HCT116 (cell line): ENCODE data around the gene TAMALIN. TPM values are rescaled to one million over a fixed set of nuclear protein-coding genes. Genes with fewer than 3 reads are reported as not detected.

ENCODE experiments used
- ATAC-seq: fragments of 200-7000 bp; cut with Tn5 transposase; 2 replicates; pipeline ENCODE4 v1.9.1; 2020; ENCODE audit warnings: mild to moderate bottlenecking, moderate library complexity
- BruUV-seq: library from RNA; stranded (reverse); fragments of 400-500 nt; replicated peaks from 2 replicates; lab custom pipeline; 2021; lab: Mats Ljungman, UMichigan
- CTCF ChIA-PET: fragments of 300-600 bp; sonication (Branson Sonifier 250); formaldehyde crosslinking; loops from one replicate; lab custom pipeline; 2021; ENCODE audit warnings: antibody characterized with exemption; lab: Charles Lee
- POLR2A ChIA-PET: fragments of 300-600, 350-600 bp; sonication (Branson Sonifier 250); formaldehyde crosslinking; loops from one replicate; lab custom pipeline; 2021; ENCODE audit warnings: antibody characterized with exemption; lab: Charles Lee
- RAD21 ChIA-PET, 2 experiments: fragments of 300-600 bp; sonication (Branson Sonifier 250); formaldehyde crosslinking; loops; one replicate each; lab custom pipeline; 2023; ENCODE audit warnings: low total read pairs in 2 of 2; ENCODE audit not compliant: uncharacterized antibody in 2 of 2, unreplicated experiment in 2 of 2, low non-redundant PET in 1 of 2; lab: Charles Lee
- DNase-seq: peaks from one replicate; pipeline ENCODE4 v3.0.0-alpha.2; 2010; ENCODE audit warnings: low read depth, low spot score
- H2AFZ ChIP-seq: fragments of 200-600 bp; shearing (Covaris generic), sonication (generic); 2 replicates; pipeline ENCODE4 v1.6.1; 2017; ENCODE audit warnings: low read depth, mixed run types, mixed read lengths, antibody characterized with exemption, low read length; ENCODE audit not compliant: poor library complexity, severe bottlenecking
- H3K27ac ChIP-seq: 2 replicates; pipeline ENCODE4 v1.5.1; 2012; ENCODE audit warnings: low read depth, low read length
- H3K27me3 ChIP-seq: fragments of 200-600 bp; sonication (generic); 2 replicates; pipeline ENCODE4 v1.6.1; 2016; ENCODE audit warnings: mixed run types, low read length, mixed read lengths; ENCODE audit not compliant: insufficient read depth
- H3K36me3 ChIP-seq, 2 experiments: fragments of 200-500 bp in 1 of 2; fragments of 200-600 bp in 1 of 2; sonication (Bioruptor generic) in 1 of 2; sonication (generic) in 1 of 2; 2 replicates each; pipeline versions ENCODE4 v1.5.1 to v1.6.1; 2014 to 2016; ENCODE audit warnings: low read length in 2 of 2, inconsistent platforms in 1 of 2, mixed read lengths in 1 of 2, mixed run types in 1 of 2; ENCODE audit not compliant: insufficient read depth in 2 of 2, control insufficient read depth in 1 of 2
- H3K4me1 ChIP-seq, 2 experiments: fragments of 200-600 bp in 1 of 2; sonication (generic) in 1 of 2; 2 replicates each; pipeline versions ENCODE4 v1.5.1 to v1.6.1; 2012 to 2017; ENCODE audit warnings: low read length in 2 of 2, inconsistent platforms in 1 of 2, mild to moderate bottlenecking in 1 of 2, mixed read lengths in 1 of 2, mixed run types in 1 of 2, moderate library complexity in 1 of 2; ENCODE audit not compliant: insufficient read depth in 2 of 2, control insufficient read depth in 1 of 2
- H3K4me2 ChIP-seq: fragments of 200-600 bp; sonication (generic); 2 replicates; pipeline ENCODE4 v1.6.1; 2017; ENCODE audit warnings: mixed run types, low read length, mixed read lengths
- H3K4me3 ChIP-seq, 2 experiments: fragments of 200-600 bp in 1 of 2; sonication (generic) in 1 of 2; replicated peaks in 1 of 2; 2 replicates each; pipeline ENCODE4 v1.5.1; 2011 to 2016; ENCODE audit warnings: low read length in 2 of 2, control low read depth in 1 of 2, low read depth in 1 of 2, mild to moderate bottlenecking in 1 of 2, mixed read lengths in 1 of 2, mixed run types in 1 of 2
- H3K79me2 ChIP-seq: fragments of 200-600 bp; sonication (generic); 2 replicates; pipeline ENCODE4 v1.6.1; 2017; ENCODE audit warnings: mild to moderate bottlenecking, mixed run types, low read length, moderate library complexity, mixed read lengths; ENCODE audit not compliant: insufficient read depth
- H3K9ac ChIP-seq: fragments of 200-600 bp; sonication (generic); 2 replicates; pipeline ENCODE4 v1.6.1; 2016; ENCODE audit warnings: low read length, mixed read lengths
- H3K9me2 ChIP-seq: fragments of 200-600 bp; sonication (generic), shearing (Covaris generic); 2 replicates; pipeline ENCODE4 v1.6.1; 2017; ENCODE audit warnings: mixed run types, mild to moderate bottlenecking, moderate library complexity; ENCODE audit not compliant: insufficient read depth
- H3K9me3 ChIP-seq, 2 experiments: fragments of 200-500 bp in 1 of 2; fragments of 200-600 bp in 1 of 2; sonication (Bioruptor generic) in 1 of 2; sonication (generic) in 1 of 2; 2 replicates each; pipeline ENCODE4 v1.6.1; 2014 to 2017; ENCODE audit warnings: low read length in 2 of 2, mixed read lengths in 2 of 2, inconsistent platforms in 1 of 2, low read depth in 1 of 2, mild to moderate bottlenecking in 1 of 2, mixed run types in 1 of 2, moderate library complexity in 1 of 2; ENCODE audit not compliant: control insufficient read depth in 1 of 2, insufficient read depth in 1 of 2
- H4K20me1 ChIP-seq: fragments of 200-600 bp; sonication (generic), shearing (Covaris generic); 2 replicates; pipeline ENCODE4 v1.6.1; 2017; ENCODE audit warnings: mixed run types, mild to moderate bottlenecking, moderate library complexity; ENCODE audit not compliant: insufficient read depth
- CTCF ChIP-seq, 3 experiments: fragments of 200-600 bp in 1 of 3; sonication (generic) in 1 of 3; IDR thresholded peaks in 2 of 3; conservative IDR thresholded peaks in 1 of 3; 2 replicates each; pipeline ENCODE4 v1.5.1; 2012 to 2017; ENCODE audit warnings: low read depth in 2 of 3, low read length in 2 of 3, antibody characterized with exemption in 1 of 3, borderline replicate concordance in 1 of 3, control low read depth in 1 of 3, mild to moderate bottlenecking in 1 of 3, mixed read lengths in 1 of 3, mixed run types in 1 of 3, moderate library complexity in 1 of 3; ENCODE audit not compliant: insufficient read depth in 1 of 3
- EGR1 ChIP-seq: IDR thresholded peaks from 2 replicates; pipeline ENCODE4 v1.6.1; 2012; ENCODE audit warnings: low read depth
- ELF1 ChIP-seq: IDR thresholded peaks from 2 replicates; pipeline ENCODE4 v1.6.1; 2012; ENCODE audit warnings: low read depth, borderline replicate concordance
- EZH2 ChIP-seq: fragments of 200-600 bp; sonication (generic); IDR thresholded peaks from 2 replicates; pipeline ENCODE4 v1.6.1; 2017; ENCODE audit warnings: antibody characterized with exemption, mixed run types
- EZH2phosphoT487 ChIP-seq: fragments of 200-600 bp; IDR thresholded peaks from 2 replicates; pipeline ENCODE4 v1.6.1; 2018; ENCODE audit warnings: antibody characterized with exemption, borderline replicate concordance
- SIN3A ChIP-seq: IDR thresholded peaks from 2 replicates; pipeline ENCODE4 v1.6.1; 2012; ENCODE audit warnings: low read depth
- TCF7L2 ChIP-seq: IDR thresholded peaks from 2 replicates; pipeline ENCODE4 v1.7.0; 2011; ENCODE audit warnings: borderline replicate concordance, inconsistent platforms; ENCODE audit not compliant: insufficient read depth, insufficient read length; ENCODE audit errors: extremely low read depth
- YY1 ChIP-seq: IDR thresholded peaks from 2 replicates; pipeline ENCODE4 v1.6.1; 2011; ENCODE audit warnings: low read length, low read depth, moderate library complexity, mild to moderate bottlenecking; ENCODE audit not compliant: insufficient replicate concordance; ENCODE audit errors: extremely low read depth
- ZBTB33 ChIP-seq: IDR thresholded peaks from 2 replicates; pipeline ENCODE4 v1.6.1; 2011; ENCODE audit warnings: mild to moderate bottlenecking, low read length, moderate library complexity; ENCODE audit not compliant: insufficient replicate concordance; ENCODE audit errors: extremely low read depth
- intact Hi-C: fragments of 100-400 bp; cut with micrococcal nuclease; formaldehyde crosslinking; loops from 2 replicates; pipeline ENCODE4 v1.10.0; 2022
- total RNA-seq: library from RNA; stranded (reverse); gene quantifications from one replicate; pipeline ENCODE4 v1.2.1, GENCODE V29; 2021; ENCODE audit not compliant: unreplicated experiment
- TF ChIP-seq, protein P1 (sequence below): IDR thresholded peaks from 2 replicates; pipeline ENCODE4 v1.6.1; 2012; ENCODE audit warnings: low read depth
- TF ChIP-seq, protein P2 (sequence below): IDR thresholded peaks from 2 replicates; pipeline ENCODE4 v1.6.1; 2012

TAMALIN gene
- total RNA-seq, 1 experiment from 2014 or later: 1.1 TPM

DNA sequence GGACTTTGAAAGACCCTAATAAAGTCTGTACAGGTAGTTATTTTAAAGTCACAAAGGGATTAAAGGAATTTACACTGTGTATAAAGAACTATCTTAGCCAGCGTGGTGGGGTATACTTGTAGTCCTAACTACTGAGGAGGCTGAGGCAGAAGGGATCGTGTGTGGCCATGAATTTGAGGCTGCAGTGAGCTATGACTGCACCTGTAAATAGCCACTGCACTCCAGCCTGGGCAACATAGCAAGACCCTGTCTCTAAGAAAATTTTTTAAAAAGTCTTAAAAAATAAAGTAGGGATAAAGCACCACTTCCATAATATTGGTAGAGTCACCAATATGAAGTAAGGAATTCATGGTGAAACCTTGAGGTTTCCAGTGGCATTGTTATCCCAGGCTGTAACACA lies 37.1 kb upstream of the TAMALIN start (continued):
- TF ChIP-seq EZH2phosphoT487 (no peak), SIN3A (no peak), EGR1 (no peak), TCF7L2 (no peak)

DNA sequence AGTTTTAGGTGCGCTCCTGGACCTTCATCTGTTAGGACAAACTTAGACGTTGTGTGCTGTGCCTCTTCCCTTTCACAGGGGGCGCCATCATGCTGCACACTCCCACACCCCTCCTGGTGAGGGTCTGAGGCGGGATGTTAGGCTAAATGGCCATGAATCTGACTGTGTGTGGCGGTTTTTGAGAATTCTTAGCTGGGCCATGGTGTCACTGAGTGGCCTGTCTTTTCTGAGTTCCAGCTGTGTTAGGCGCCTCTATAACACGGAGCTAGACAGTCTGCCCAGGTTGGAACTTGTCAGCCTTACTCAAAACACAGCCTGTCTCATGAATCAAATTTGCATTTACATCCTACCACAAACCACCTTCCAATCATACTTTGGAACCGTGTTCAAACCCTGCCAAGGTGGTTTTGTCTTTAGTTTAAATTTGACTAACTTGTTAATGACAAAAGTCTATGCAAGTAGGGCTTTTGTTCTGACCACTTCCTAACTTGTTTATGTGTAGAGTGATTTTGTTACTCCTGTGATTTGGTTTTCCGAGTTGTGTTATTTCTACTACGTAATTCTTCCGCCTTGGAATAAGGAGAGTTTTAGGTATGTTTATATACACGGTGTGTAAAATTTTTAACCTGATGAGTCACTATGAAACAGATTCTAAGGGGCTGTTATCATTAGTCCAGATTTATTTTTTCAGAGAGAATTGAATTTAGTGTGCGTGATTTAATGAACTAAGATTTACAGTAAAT lies 35.7 kb upstream of the TAMALIN start:
- CTCF ChIA-PET: interaction anchor here (0.6 to 2.8 kb wide), 4 partner anchors 9 to 50 kb away, joined by 3 to 14 read pairs (median 3); no protein-coding TSS in a partner anchor
- intact Hi-C loops: no loop called here
- Histone ChIP-seq H3K9ac (no peak overlapping the region), H3K4me3 (no peak overlapping the region), H3K79me2 (peaks cover 66% of the 10 kb centered on the region), H4K20me1 (no peaks in the 10 kb centered on the region), H3K4me2 (no peak overlapping the region), H3K27me3 (no peaks in the 10 kb centered on the region), H3K9me3 (no peaks in the 10 kb centered on the region), H3K9me2 (no peaks in the 10 kb centered on the region), H3K27ac (no peak overlapping the region), H2AFZ (no peak overlapping the region), H3K4me1 (peaks cover 12 to 17% of the 10 kb centered on the region in 2 experiments), H3K36me3 (peaks cover 0 to 1% of the 10 kb centered on the region in 2 experiments; a peak in 2 of 4 replicates)
- BruUV-seq: no TSS peak
- RAD21 ChIA-PET: no interaction called here
- POLR2A ChIA-PET: no interaction called here
- TF ChIP-seq YY1 (no peak), EGR1 (no peak), EZH2 (no peak), CTCF (IDR thresholded peaks at IDR 0.05 in 2 of 3, conservative IDR thresholded peaks at IDR 0.05 in 1 of 3; ENCODE audit: borderline replicate concordance in 1 of 3, insufficient read depth in 1 of 3, low read depth in 2 of 3, low read length in 2 of 3) (peak in 2 of 3 experiments; percentile 79 to 85; a peak in 4 of 6 replicates), ELF1 (no peak), ZBTB33 (no peak)
- TF ChIP-seq, protein P1, sequence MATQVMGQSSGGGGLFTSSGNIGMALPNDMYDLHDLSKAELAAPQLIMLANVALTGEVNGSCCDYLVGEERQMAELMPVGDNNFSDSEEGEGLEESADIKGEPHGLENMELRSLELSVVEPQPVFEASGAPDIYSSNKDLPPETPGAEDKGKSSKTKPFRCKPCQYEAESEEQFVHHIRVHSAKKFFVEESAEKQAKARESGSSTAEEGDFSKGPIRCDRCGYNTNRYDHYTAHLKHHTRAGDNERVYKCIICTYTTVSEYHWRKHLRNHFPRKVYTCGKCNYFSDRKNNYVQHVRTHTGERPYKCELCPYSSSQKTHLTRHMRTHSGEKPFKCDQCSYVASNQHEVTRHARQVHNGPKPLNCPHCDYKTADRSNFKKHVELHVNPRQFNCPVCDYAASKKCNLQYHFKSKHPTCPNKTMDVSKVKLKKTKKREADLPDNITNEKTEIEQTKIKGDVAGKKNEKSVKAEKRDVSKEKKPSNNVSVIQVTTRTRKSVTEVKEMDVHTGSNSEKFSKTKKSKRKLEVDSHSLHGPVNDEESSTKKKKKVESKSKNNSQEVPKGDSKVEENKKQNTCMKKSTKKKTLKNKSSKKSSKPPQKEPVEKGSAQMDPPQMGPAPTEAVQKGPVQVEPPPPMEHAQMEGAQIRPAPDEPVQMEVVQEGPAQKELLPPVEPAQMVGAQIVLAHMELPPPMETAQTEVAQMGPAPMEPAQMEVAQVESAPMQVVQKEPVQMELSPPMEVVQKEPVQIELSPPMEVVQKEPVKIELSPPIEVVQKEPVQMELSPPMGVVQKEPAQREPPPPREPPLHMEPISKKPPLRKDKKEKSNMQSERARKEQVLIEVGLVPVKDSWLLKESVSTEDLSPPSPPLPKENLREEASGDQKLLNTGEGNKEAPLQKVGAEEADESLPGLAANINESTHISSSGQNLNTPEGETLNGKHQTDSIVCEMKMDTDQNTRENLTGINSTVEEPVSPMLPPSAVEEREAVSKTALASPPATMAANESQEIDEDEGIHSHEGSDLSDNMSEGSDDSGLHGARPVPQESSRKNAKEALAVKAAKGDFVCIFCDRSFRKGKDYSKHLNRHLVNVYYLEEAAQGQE: no peak
- TF ChIP-seq, protein P2, sequence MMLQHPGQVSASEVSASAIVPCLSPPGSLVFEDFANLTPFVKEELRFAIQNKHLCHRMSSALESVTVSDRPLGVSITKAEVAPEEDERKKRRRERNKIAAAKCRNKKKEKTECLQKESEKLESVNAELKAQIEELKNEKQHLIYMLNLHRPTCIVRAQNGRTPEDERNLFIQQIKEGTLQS: no peak
- ATAC-seq: peak; percentile 78
- no peak for DNase-seq
